HepG2 (cell line): Measurements from ENCODE around the gene TCF25. TPM values are rescaled to one million over a fixed set of nuclear protein-coding genes. Genes with fewer than 3 reads are reported as not detected.

Experiments used
- BRD4 ChIP-seq: sonication (generic); formaldehyde crosslinking; IDR thresholded peaks from 2 replicates; pipeline ENCODE4 v1.4.0; 2020; ENCODE audit warnings: missing genetic modification reagents
- CBX1 ChIP-seq: IDR thresholded peaks from one replicate; pipeline ENCODE4 v1.6.1; 2016; ENCODE audit warnings: antibody characterized with exemption, low read depth
- IRF2 ChIP-seq: IDR thresholded peaks from 2 replicates; pipeline ENCODE4 v1.6.1; 2018; ENCODE audit warnings: missing genetic modification reagents, missing compliant biosample characterization
- KAT2B ChIP-seq: fragments of 150-350 bp; IDR thresholded peaks from 2 replicates; pipeline ENCODE4 v1.6.1; 2014; ENCODE audit warnings: low read depth, low read length, borderline replicate concordance
- LRRFIP1 ChIP-seq: sonication (generic); formaldehyde crosslinking; conservative IDR thresholded peaks from 2 replicates; pipeline ENCODE4 v1.4.0; 2020; ENCODE audit warnings: missing genetic modification reagents
- MAFK ChIP-seq, 2 experiments: IDR thresholded peaks in 1 of 2; conservative IDR thresholded peaks in 1 of 2; 2 replicates each; pipeline ENCODE4 v1.6.1; 2011; ENCODE audit warnings: improper control_type of control experiment in 2 of 2, low read length in 2 of 2
- MBNL3 ChIP-seq: fragments of 250-450 bp; sonication (Bioruptor Pico); conservative IDR thresholded peaks from 2 replicates; pipeline ENCODE4 v1.8.0; 2022; ENCODE audit warnings: mild to moderate bottlenecking, inconsistent platforms
- MEF2D ChIP-seq: sonication (generic); formaldehyde crosslinking; IDR thresholded peaks from 2 replicates; pipeline ENCODE4 v1.5.1; 2020; ENCODE audit warnings: mild to moderate bottlenecking, missing genetic modification reagents
- MLLT10 ChIP-seq: sonication (generic); formaldehyde crosslinking; IDR thresholded peaks from 2 replicates; pipeline ENCODE4 v1.4.0; 2020; ENCODE audit warnings: missing genetic modification reagents
- MTA1 ChIP-seq: sonication (generic); formaldehyde crosslinking; IDR thresholded peaks from 2 replicates; pipeline ENCODE4 v1.4.0; 2020; ENCODE audit warnings: missing genetic modification reagents, mild to moderate bottlenecking, borderline replicate concordance
- MXD3 ChIP-seq: IDR thresholded peaks from 2 replicates; pipeline ENCODE4 v1.6.1; 2016; ENCODE audit warnings: mild to moderate bottlenecking, missing biosample characterization, missing genetic modification reagents
- NFKBIZ ChIP-seq: IDR thresholded peaks from 2 replicates; pipeline ENCODE4 v1.6.1; 2018; ENCODE audit warnings: missing genetic modification reagents, missing compliant biosample characterization
- RAD51 ChIP-seq: fragments of 450-650 bp; IDR thresholded peaks from 2 replicates; pipeline ENCODE4 v1.6.1; 2016; ENCODE audit warnings: borderline replicate concordance
- RFX3 ChIP-seq: IDR thresholded peaks from 2 replicates; pipeline ENCODE4 v1.6.1; 2016; ENCODE audit warnings: missing biosample characterization, missing genetic modification reagents
- YEATS4 ChIP-seq: sonication (generic); formaldehyde crosslinking; IDR thresholded peaks from 2 replicates; pipeline ENCODE4 v1.4.0; 2020; ENCODE audit warnings: missing genetic modification reagents, borderline replicate concordance
- ZFP36L1 ChIP-seq: sonication (generic); formaldehyde crosslinking; IDR thresholded peaks from 2 replicates; pipeline ENCODE4 v1.8.0; 2022; ENCODE audit warnings: mild to moderate bottlenecking, missing genetic modification reagents, moderate library complexity
- ZNF263 ChIP-seq: sonication (generic); formaldehyde crosslinking; IDR thresholded peaks from 2 replicates; pipeline ENCODE4 v1.4.0; 2020; ENCODE audit warnings: missing genetic modification reagents
- ZNF354B ChIP-seq: sonication (generic); formaldehyde crosslinking; IDR thresholded peaks from 2 replicates; pipeline ENCODE4 v1.8.0; 2022; ENCODE audit warnings: mild to moderate bottlenecking, missing genetic modification reagents
- ZNF672 ChIP-seq: sonication (generic); formaldehyde crosslinking; IDR thresholded peaks from 2 replicates; pipeline ENCODE4 v1.8.1; 2022; ENCODE audit warnings: missing genetic modification reagents
- ZNF839 ChIP-seq: sonication (generic); formaldehyde crosslinking; IDR thresholded peaks from 2 replicates; pipeline ENCODE4 v1.4.0; 2020; ENCODE audit warnings: missing genetic modification reagents, mild to moderate bottlenecking, borderline replicate concordance
- ZUFSP ChIP-seq: sonication (generic); formaldehyde crosslinking; IDR thresholded peaks from 2 replicates; pipeline ENCODE4 v1.9.0; 2021; ENCODE audit warnings: missing genetic modification reagents, mild to moderate bottlenecking, borderline replicate concordance
- polyA plus RNA-seq, 8 experiments: library from polyadenylated mRNA; depleted of rRNA in 3 of 8; stranded (reverse) in 7 of 8; unstranded in 1 of 8; fragments of >200 nt; fragmentation: Illumina TruSeq in 4 of 8; extraction: Trizol in 4 of 8; gene quantifications; 2 replicates each; pipeline versions ENCODE4 v1.2.1 to v1.2.3, GENCODE V29; 2011 to 2016; ENCODE audit warnings: low read depth in 4 of 8, missing spikeins in 1 of 8, mixed read lengths in 1 of 8; ENCODE audit not compliant: insufficient read depth in 1 of 8
- total RNA-seq, 5 experiments: library from RNA; depleted of rRNA; stranded (reverse); fragments of >200 nt; fragmentation: Illumina TruSeq; extraction: Trizol; gene quantifications; 2 replicates each; pipeline ENCODE4 v1.2.3, GENCODE V29; 2016; ENCODE audit warnings: low read depth in 1 of 5
- TF ChIP-seq, protein P1 (sequence below): sonication (generic); formaldehyde crosslinking; conservative IDR thresholded peaks from 2 replicates; pipeline ENCODE4 v1.8.0; 2022; ENCODE audit warnings: mild to moderate bottlenecking, moderate library complexity, missing genetic modification reagents
- TF ChIP-seq, protein P2 (sequence below): IDR thresholded peaks from 2 replicates; pipeline ENCODE4 v1.6.1; 2016; ENCODE audit warnings: missing compliant biosample characterization, missing genetic modification reagents, borderline replicate concordance

TCF25 gene
- total and polyA plus RNA-seq, 2 of the 13 experiments (the other 11 are each of a cell fraction or from before 2014, with no cell fraction given): 138 to 206 TPM

DNA sequence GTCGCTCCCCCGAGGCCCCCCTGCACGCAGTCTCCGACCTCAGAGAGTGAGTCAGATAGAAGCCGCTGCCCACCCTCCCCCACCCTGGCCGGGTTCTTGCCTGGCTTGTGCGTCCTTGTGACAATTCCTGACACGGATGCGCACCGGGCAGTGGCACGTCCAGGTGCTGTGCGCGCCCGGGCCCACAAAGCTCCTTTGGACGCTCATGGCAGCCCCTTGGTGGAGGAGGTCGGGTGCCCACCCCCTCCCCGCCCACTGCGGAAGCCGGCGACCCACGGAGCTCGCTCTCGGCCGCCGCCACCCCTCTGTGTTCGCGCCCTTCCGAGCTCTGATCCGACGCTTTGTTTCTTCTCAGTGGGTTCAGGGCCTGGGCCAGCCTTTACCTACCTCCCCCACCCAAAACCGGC is 49.1 kb downstream of the TCF25 start (continued):
- TF ChIP-seq ZNF263 (CRISPR knock-in tag) (no peak; the same call in 1 of the 2 replicates), KAT2B (no peak), MAFK (conservative IDR thresholded peaks at IDR 0.05 in 1 of 2, IDR thresholded peaks at IDR 0.05 in 1 of 2; ENCODE audit: low read length in 2 of 2) (no peak), MEF2D (CRISPR knock-in tag) (no peak; the same call in 1 of the 2 replicates), IRF2 (CRISPR knock-in tag) (no peak), ZNF354B (no peak), ZFP36L1 (CRISPR knock-in tag) (no peak; the same call in 1 of the 2 replicates), RAD51 (no peak), ZUFSP (CRISPR knock-in tag) (no peak), ZNF839 (CRISPR knock-in tag) (no peak), ZNF672 (no peak), MBNL3 (CRISPR knock-in tag) (no peak), MTA1 (CRISPR knock-in tag) (peak; percentile 39; the same call in 1 of the 2 replicates), MXD3 (CRISPR knock-in tag) (no peak), MLLT10 (CRISPR knock-in tag) (no peak), NFKBIZ (CRISPR knock-in tag) (no peak; the same call in 1 of the 2 replicates), CBX1 (no peak), BRD4 (peak; percentile 76; the same call in 1 of the 2 replicates), YEATS4 (peak; percentile 72; the same call in 1 of the 2 replicates), LRRFIP1 (CRISPR knock-in tag) (no peak), RFX3 (no peak)
- TF ChIP-seq, protein P1, sequence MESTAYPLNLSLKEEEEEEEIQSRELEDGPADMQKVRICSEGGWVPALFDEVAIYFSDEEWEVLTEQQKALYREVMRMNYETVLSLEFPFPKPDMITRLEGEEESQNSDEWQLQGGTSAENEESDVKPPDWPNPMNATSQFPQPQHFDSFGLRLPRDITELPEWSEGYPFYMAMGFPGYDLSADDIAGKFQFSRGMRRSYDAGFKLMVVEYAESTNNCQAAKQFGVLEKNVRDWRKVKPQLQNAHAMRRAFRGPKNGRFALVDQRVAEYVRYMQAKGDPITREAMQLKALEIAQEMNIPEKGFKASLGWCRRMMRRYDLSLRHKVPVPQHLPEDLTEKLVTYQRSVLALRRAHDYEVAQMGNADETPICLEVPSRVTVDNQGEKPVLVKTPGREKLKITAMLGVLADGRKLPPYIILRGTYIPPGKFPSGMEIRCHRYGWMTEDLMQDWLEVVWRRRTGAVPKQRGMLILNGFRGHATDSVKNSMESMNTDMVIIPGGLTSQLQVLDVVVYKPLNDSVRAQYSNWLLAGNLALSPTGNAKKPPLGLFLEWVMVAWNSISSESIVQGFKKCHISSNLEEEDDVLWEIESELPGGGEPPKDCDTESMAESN (CRISPR knock-in tag): peak; percentile 88
- TF ChIP-seq, protein P2, sequence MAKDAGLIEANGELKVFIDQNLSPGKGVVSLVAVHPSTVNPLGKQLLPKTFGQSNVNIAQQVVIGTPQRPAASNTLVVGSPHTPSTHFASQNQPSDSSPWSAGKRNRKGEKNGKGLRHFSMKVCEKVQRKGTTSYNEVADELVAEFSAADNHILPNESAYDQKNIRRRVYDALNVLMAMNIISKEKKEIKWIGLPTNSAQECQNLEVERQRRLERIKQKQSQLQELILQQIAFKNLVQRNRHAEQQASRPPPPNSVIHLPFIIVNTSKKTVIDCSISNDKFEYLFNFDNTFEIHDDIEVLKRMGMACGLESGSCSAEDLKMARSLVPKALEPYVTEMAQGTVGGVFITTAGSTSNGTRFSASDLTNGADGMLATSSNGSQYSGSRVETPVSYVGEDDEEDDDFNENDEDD: no peak
